Tibial nerve (tissue), 4 donors: ENCODE results near the gene OR8U1.

Source experiments
- CTCF ChIP-seq, 5 experiments: fragments of 200-600 bp in 3 of 5; fragments of 450-650 bp in 2 of 5; sonication (generic) in 3 of 5; IDR thresholded peaks; one replicate each; pipeline ENCODE4 v1.5.1; 2016 to 2019; ENCODE audit warnings: antibody characterized with exemption in 5 of 5, mild to moderate bottlenecking in 3 of 5, moderate library complexity in 2 of 5
- EP300 ChIP-seq, 2 donors: sonication (generic); formaldehyde crosslinking; IDR thresholded peaks; one replicate each; pipeline ENCODE4 v1.6.1; 2017; ENCODE audit warnings: antibody characterized with exemption in 2 of 2, mild to moderate bottlenecking in 1 of 2
- POLR2A ChIP-seq, 2 donors: fragments of 450-650 bp; IDR thresholded peaks; one replicate each; pipeline ENCODE4 v1.6.1; 2017; ENCODE audit warnings: antibody characterized with exemption in 2 of 2, mild to moderate bottlenecking in 2 of 2, moderate library complexity in 2 of 2

GRCh38 chr11:56340289-56340688, 35.1 kb upstream of the OR8U1 start:
- TF ChIP-seq CTCF (IDR thresholded peaks at IDR 0.05) = no peak
- no peak for TF ChIP-seq POLR2A (IDR thresholded peaks at IDR 0.05)
- TF ChIP-seq EP300 (IDR thresholded peaks at IDR 0.05) = no peak
